NK-92 treated with Interleukin-12 subunit alpha and Interleukin-12 subunit beta, amount 100 ng/mL, for 24 hours (cell line): Measurements from ENCODE around the gene RASGRP3.
"Not testable (repeated sequence)": the region's sequence is repeated elsewhere in the genome, so short reads cannot be mapped to it uniquely, and the experiment has no call there.

Experiments
- DNase-seq: peaks from one replicate; lab custom pipeline; 2025; lab: John Stamatoyannopoulos, UW

The RASGRP3 gene

DNA sequence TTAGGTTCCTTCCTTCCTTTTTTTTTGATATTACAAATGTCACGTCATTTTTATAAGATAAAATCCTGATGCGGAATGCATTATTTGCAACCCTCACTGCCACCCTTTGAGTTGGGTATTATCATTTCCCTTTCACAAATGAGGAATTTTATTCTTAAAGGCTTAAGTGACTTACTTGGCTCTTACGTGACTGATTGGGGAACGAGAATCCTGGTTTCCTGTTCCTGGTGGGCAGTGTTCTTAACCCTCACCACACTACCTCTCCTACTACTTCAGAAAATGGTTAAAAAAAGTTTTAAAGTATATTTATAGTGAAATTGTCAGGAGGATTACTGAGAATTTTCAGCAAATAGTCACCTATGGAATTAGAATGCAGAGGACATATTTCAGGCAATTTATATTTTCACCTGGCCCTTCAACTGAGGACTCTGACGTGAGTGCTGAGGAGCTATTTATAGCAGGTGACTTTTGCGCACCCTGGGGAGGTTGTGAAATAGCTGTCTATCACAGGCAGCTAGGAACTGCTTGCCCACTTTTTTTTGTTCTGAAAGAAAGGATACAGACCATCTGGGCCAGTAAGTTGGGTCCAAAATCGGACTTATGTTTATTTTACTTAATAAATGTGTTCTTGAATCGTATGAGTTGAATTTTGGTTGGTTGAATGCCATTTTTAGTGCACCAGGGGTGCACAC is 18.7 kb upstream of the RASGRP3 start:
- DNase-seq: no peak

DNA sequence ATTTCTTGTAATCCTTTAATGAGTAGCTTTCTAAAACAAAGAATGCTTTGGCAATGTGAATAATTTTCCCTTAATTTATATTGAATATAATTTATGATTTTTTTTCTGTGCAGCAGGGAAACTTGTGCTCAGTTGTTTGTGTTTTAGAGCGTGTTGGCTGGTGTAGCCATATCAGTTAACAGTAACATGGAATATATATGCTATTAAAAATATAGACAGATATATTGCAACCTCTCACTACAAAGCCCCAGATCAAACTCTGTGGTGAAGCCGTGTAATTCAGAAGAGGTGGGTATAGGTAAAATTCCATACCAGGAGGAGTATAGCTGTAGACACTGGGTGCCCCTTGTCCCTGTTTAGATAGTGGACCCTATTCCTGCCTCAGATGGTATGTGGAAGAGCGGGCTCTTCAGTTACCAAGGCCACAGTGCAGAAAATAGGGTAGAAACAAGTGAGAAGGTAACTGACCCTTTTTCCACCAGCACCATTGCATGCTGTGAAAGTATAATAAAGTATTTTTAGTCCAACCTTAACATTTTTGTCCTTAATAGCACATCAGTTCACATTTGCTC is 18.1 kb upstream of the RASGRP3 start:
- DNase-seq: no peak

DNA sequence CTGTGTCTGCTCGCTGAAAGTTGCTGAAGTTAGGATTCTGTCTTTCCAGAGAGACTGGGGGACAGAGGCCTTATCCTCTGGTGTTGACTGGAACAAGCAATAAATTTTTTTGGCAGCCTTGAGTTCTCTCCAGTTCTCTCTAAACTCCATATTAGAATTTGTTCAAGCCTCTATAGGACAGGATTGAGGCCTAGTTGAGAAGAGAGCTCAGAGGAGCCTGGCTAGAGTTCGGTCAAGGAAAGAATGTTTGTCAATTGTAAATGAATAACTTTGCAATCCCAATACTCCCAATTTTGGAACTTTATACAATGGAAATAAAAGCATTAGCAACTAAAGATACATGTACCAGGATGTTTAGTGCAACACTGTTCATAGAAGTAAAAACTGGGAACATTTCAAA is 16.7 kb upstream of the RASGRP3 start:
- DNase-seq: no peak

DNA sequence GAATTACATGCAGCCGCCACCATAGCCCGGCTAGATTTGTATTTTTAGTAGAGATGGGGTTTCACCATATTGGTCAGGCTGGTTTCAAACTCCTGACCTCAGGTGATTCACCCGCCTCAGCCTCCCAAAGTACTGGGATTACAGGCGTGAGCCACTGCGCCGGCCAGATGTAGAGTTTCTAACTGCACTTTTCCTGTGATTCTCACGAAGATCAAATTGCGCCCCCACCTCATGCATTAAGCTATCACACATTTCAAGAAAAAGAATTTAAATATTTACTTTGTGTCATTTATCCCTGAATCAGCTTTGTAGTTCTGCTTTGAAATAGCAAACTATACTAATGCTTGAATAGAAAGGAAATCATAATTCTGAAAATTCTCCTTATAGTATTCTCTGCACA is 13.9 kb upstream of the RASGRP3 start:
- DNase-seq: not testable (repeated sequence)

DNA sequence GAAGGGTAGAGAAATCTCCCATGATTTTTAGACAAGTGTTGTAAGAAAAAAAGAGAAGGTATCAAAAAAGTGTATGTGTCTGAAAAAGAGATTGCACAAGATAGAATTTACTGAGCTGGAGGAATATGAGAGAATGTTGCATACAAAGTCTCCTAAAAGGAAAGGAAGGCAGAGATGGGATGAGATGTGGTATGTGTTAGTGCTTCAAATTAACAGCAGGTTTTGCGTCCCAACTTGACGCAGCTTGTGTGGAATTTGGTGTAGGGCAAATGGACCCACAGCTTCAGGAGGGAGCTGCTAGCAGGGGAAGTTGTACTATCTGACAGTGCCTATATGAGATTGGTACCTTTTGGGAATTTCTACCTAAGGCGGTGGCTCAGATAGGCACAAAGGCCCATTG is 9.0 kb upstream of the RASGRP3 start:
- no peak for DNase-seq

DNA sequence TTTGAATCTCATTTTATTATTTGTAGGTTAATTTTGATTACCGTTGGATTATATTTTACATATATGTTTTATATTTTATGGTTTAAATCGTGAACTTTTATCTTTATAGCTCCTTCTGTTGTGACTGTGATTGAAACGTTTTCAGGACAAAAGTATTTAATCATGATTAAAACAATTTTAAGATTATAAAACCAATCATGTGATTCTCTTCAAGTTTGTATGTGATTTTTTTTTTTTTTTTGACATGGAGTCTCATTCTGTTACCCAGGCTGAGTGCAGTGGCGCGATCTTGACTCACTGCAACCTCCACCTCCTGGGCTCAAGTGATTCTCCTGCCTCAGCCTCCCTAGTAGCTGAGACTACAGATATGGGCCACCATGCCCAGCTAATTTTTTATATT is 7.2 kb upstream of the RASGRP3 start:
- no peak for DNase-seq

DNA sequence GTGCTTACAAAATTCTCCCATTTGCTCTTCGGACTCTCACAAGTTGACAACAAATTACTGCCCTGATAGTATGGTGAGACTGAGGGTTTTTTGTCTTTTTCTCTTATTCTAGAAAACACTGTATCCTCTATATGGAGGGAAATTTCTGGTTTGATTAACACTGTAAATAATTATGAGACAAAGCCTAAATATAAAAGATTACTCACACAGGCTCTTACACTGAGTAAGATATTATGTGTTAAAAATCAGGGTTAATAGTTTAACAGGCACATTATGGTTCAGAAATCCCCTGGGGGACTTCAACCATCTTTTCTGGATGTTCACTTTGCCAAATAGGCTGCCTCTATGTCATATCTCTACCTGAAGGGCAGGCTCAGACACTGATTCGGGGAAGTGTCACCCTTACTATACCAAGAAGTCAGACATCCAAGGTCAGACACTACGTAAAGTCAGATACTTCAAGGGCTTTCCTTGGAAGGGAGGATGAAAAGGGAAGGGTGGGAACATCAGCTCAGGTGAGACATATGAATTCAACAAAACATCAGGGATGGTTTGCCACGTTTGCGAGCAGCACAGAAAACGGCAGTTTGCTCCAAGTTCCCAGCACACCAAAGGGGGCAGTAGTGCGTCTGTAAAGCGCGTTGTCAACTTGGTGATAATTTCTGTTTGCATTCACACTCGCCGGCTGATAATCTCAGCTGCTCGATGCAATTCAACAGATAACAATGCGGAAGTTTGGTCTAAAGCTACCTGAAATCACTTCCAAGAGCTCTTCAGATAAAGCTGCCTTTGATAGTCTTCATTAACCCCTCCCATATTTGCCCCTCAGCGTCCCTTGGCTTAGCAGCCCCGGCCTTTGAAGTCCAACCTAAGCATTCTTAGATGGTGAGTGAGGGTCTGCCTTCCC is 972 bp upstream of the RASGRP3 start:
- DNase-seq: peak; percentile 52

DNA sequence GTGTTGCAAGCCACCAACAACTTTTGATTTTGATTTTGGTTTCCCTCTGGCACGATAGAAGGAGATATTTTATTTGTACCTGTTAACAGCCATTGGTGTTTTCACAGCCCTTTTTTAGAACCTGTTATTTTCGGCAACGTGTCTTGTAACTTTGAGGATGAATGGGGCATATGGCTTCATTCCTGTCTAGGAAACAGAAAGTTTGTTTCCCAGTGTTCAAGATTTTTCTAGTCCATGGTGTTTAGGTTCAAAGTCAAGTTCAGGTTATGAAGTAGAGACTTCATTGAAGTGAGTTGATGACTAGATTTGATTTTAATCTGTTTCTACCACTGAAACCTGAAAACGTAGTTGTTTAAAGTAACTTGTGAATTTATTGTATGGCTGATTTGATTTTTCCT is 343 bp downstream of the RASGRP3 start:
- no peak for DNase-seq

DNA sequence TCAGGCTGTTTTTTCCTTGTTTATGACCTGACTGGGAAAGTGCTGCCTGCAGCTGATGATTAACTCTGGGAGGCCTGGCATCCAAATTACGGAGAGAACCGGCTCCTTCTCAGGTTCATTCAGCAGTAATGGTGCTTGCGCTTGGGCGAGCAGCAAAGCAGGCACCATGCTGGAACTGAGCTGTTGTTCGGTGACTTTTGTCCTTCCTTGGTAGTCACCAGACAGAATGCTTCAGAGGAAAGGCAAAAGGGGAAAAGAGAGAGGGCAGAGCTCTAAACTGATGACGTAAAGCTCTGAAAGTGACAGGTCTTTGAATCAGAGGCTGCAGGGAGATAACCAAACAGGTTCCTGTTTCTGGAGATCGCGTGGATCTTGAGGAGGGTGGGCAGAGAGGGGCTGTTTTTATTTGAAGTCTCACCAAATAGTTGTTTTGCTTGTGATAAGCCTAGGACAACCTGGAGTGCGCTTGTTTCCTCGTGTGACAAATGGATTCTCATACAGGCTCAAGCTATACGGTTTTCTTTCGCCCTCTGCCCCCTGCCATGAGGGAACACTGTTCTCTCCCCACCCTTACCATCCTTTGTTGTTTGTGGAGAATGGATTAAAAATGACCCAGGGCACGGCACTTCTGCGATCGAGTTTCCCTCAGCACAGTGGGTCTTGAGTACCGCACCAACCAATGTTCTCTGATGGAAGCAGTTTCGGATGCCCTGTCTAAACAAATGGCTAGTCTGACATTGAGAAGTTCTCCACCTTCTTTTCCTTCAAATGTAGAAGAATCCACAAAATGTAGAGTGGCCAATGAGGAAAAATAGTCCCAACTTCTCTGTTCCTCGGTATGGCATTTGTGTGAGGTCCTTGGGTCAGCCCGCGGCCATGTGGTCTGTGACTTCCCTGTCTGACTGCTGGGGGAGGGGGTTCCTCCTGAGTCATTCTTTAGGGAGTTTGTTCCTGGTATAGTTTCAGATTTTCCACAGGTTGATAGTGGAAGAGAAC is 1.3 kb downstream of the RASGRP3 start:
- no peak for DNase-seq

DNA sequence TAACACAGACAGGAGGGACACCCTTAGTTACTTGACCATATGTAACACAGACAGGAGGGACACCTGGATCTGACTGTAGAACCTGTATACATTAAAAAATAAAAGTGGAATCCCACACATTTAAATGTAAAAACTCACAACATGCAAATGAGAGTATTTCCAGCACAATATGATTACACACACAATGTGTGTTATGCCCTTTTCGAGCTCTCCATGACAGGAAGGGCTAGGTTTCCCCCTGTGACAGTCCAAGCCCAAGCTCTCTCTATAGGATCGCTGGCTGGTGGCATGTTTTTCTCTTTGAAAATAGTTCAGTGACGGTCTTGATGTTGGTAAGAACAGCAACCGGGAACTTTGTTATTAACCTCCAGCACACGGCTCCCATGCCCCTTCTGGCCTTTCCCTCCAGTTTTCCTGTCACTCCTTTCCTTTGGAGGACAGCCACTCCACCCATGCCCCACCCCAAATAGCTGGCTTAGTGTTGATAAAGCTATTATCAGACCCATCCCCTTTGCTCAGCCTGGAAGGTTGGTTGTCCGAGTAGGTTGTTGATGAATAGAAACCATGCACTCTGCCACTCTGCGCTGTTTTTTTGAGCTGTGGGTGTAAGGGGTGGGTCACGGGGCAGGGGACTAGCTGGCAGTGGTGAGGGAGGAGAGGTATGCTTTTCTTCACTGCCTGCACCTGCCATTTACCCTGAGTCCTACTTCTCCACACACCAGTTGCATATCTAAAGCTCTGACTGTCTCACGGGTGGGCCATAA is 2.7 kb downstream of the RASGRP3 start:
- DNase-seq: no peak

DNA sequence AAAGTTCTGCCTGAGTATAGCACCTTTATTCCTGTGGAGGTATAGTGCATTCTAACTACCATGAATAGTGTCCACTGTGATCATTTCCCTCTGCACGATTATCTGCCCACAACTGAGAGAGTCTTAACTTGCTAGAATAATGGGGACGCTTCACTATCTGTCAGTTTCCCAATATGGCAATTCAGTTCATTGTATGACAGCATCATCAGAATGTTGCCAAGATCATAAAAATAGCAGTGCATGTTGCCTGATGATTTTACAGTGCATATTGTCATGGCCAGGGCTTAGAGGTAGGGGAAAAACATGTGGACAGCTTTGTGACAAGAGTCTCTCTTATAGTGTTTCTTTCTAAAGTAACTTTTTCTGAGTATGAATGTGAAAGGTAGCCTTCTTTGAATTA is 6.1 kb downstream of the RASGRP3 start:
- no peak for DNase-seq

DNA sequence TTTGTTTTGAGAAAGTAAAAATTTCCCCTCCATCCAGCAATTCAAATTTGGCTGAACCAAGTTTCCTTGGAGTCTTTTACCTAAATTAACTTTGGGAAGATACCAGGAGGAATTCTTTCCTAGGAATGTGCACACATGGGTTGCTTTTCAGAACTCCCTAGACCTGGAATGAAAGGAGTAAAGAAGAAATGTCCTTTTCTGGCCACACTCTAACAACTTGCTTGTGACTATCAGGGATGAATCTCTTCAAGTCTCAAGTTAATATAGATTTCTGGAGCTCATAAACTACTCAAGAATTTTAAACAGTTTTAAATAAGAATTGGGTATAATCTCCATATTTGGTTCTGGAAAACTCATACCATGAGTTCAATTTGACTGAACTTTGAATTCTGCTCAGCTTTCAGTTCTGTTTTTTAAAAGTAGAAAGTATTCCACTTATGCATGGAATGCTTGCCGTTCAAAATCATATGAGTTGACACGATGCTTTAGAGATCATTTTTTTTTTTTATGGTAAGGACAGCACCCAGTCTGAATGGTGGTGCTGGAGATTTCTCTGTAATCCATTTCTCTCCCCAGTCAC is 7.7 kb downstream of the RASGRP3 start:
- DNase-seq: no peak

DNA sequence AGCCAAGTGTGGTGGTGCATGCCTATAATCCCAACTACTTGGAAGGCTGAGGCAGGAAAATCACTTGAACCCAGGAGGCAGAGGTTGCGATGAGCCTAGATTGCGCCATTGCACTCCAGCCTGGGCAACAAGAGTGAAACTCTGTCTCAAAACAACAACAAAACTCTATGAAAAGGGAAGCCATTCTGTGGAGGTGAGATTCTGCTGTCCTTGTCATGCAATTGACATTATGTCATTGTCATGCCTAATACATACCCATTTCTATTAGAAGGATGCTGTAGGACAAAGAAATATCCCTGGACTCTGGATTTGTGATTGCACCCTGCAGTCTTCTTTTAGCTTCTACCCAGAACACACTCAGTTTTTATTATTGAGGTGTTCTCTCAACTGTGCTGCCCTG is 8.6 kb downstream of the RASGRP3 start:
- DNase-seq: no peak

DNA sequence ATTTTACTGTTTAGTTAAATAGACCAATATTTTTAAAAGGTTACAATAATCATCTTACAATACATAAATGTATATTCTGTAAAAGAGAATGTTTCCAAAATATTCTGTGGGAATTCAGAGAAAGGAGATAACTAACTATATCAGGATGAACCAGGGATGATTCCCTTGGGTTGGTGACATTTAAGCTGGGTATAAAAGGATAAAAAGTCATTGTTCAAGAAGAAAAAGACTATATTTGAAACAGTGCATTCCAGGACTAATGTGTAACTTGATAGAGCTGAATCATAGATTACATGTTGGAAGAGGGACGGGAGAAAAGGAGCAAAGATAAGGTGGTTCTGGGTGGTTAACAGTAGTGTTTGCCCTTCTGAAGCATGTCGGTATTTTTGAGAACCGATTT is 10.1 kb downstream of the RASGRP3 start:
- DNase-seq: no peak

DNA sequence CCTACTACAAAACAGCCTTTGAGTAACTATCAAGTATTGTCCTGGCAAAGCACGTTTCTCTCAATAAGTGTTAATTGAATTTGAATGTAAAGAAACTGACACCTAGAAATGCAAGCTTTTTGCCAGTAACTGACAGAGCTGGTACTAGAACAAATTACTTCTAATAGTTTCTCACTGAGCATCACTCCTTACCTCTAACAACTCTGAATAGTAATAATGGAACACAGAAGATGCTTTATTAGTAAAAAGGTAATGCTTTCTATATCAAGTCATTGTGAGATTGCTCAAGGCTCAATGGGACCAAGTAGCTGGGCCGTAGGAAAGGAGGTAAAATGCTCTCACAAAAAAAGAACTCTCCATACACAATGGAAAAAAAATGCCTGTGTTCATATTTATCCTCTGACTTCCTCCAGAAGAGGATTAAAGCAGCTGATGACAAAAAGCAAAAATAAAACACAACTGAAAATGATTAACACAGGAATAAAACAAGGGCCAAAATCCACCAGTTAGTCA is 11.8 kb downstream of the RASGRP3 start:
- no peak for DNase-seq

DNA sequence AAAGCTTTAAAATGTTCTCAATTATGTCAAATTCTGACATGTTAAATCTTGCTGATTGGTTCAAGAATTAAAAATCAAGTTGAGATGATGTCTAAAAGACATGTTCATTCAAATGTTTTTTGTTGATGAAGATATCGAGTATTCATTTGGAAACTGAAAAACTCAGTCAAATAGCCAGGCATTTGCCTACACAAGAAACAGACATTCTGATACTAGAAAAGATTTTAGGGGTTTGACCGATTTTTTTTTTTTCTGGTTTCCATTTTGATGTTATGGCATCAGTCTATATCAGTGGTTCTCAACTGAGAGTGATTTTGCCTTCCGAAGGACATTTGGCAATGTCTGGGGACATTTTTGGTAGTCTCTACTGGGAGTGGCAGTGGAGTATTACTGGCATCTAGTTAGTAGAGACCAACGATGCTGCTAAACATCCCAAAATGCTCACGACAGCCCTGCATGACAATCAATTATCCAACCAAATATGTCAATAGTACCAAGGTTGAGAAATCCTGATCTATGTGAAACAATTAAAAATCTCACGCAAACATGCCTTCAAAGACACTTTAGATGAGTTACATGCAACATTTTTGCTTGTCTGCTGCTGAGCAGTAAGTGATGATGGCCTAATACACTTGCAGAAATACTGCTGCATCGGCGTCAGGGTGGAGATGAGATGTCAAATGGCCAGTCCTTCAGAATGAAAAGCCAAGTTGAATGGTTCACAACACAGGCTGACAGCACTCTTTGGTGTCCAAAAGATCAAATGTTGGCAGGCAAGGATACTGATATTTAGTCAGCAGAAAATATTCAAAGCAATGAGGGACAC is 12.5 kb downstream of the RASGRP3 start:
- no peak for DNase-seq

DNA sequence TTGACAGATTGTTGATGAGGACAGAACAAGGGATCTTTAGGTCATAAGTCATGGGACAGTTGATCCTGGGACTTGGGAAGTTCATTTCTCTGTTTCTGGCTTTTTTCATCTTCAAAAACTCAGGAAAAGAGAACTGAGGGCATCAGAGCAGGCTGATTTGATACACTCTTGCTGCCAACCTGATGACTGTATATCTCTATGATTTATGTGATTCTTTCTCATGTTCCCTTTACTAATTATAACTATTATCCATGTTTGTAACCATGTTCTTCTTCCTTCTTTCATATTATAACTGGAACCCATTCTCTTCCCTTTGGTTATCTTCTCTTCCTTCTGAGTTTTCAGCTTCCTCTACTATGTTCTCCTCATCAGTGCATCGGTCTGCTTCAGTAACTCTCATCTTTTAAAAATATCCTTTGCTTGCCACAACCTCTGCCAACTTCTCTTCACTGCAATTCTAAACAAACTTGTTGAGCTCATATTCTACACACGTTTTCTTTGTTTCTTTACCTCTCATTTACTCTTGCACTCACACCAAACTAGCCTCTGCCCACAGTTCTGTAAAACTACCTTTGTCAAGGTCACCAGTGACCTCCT is 13.5 kb downstream of the RASGRP3 start:
- no peak for DNase-seq

DNA sequence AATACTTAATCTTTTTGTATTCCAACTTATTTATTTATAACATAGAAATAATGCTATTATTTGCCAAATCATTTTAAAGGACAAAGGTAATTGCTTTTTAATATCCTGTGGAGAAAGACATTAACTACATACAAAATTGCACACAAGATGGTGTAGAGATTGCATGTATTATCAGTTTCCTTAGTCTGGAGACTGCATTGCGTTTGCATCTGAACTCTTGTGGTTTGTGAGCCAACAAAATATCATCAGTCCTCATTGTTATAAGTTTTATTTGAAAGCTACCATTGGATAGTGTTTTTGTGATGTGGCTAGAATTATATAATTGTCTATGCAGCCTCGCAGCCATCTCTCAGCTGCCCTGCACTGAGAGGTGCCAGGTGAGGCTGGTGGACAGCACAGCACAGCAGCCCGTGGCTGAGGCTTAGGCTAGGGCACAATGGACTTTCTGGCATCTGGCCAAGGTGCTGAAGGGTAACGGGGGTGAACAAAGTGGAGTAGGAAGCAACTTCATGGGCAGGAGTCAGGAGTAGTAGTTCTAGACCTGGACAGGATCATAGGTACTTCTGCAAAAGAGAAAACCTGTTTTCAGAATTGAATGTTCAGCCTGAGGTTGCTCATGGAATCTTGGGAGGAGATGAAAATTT is 15.1 kb downstream of the RASGRP3 start:
- no peak for DNase-seq
